Caco-2 (cell line): ENCODE data around the gene ITGB2. TPM values are rescaled to one million over a fixed set of nuclear protein-coding genes. Genes with fewer than 3 reads are reported as not detected.

Experiments used
- BruUV-seq: library from RNA; stranded (reverse); fragments of 400-500 nt; replicated peaks from 2 replicates; lab custom pipeline; 2021; lab: Mats Ljungman, UMichigan
- CTCF ChIA-PET: fragments of 300-600 bp; sonication (Branson Sonifier 250); formaldehyde crosslinking; loops from one replicate; lab custom pipeline; 2022; ENCODE audit warnings: antibody characterized with exemption; lab: Charles Lee
- POLR2A ChIA-PET: fragments of 300-600 bp; sonication (Branson Sonifier 250); formaldehyde crosslinking; loops from one replicate; lab custom pipeline; 2022; ENCODE audit warnings: antibody characterized with exemption; lab: Charles Lee
- DNase-seq, 2 experiments: peaks; one replicate each; pipeline versions ENCODE4 v3.0.0 to v3.0.0-alpha.2; 2020 to 2022
- H3K27me3 ChIP-seq: replicated peaks from 2 replicates; pipeline ENCODE4 v1.6.0; 2011; ENCODE audit warnings: low read length; ENCODE audit not compliant: control insufficient read depth, insufficient read depth
- H3K36me3 ChIP-seq: 2 replicates; pipeline ENCODE4 v1.5.1; 2011; ENCODE audit warnings: low read length; ENCODE audit not compliant: control insufficient read depth, insufficient read depth
- H3K4me1 ChIP-seq: fragments of 250-450 bp; sonication (Bioruptor Pico); 2 replicates; pipeline ENCODE4 v1.5.1; 2020; ENCODE audit warnings: mild to moderate bottlenecking
- H3K4me3 ChIP-seq: 2 replicates; pipeline ENCODE4 v1.5.1; 2011; ENCODE audit warnings: low read depth, mild to moderate bottlenecking, control low read depth, low read length
- H3K9me3 ChIP-seq: fragments of 250-450 bp; sonication (Bioruptor Pico); 2 replicates; pipeline ENCODE4 v1.5.1; 2020; ENCODE audit warnings: mild to moderate bottlenecking, moderate library complexity
- H3K27ac Mint-ChIP-seq: one replicate; pipeline ENCODE4 v1.8.0; 2022; ENCODE audit warnings: mixed read lengths; ENCODE audit not compliant: unreplicated experiment
- H3K27me3 Mint-ChIP-seq: one replicate; pipeline ENCODE4 v1.8.0; 2022; ENCODE audit warnings: mixed read lengths; ENCODE audit not compliant: insufficient read depth, unreplicated experiment
- H3K36me3 Mint-ChIP-seq: one replicate; pipeline ENCODE4 v1.8.0; 2022; ENCODE audit warnings: mild to moderate bottlenecking, mixed read lengths; ENCODE audit not compliant: insufficient read depth, unreplicated experiment
- H3K4me1 Mint-ChIP-seq: one replicate; pipeline ENCODE4 v1.8.0; 2022; ENCODE audit warnings: low read depth, mixed read lengths; ENCODE audit not compliant: unreplicated experiment
- H3K4me3 Mint-ChIP-seq: one replicate; pipeline ENCODE4 v1.8.0; 2022; ENCODE audit warnings: mild to moderate bottlenecking, moderate library complexity, mixed read lengths; ENCODE audit not compliant: unreplicated experiment
- H3K9me3 Mint-ChIP-seq: one replicate; pipeline ENCODE4 v1.8.0; 2022; ENCODE audit warnings: mixed read lengths; ENCODE audit not compliant: unreplicated experiment
- CTCF ChIP-seq, 2 experiments: fragments of 200-600 bp in 1 of 2; IDR thresholded peaks; 1 replicate in 1 of 2; 2 replicates in 1 of 2; pipeline versions ENCODE4 v1.5.1 to v1.8.0; 2011 to 2022; ENCODE audit warnings: antibody characterized with exemption in 1 of 2, control low read depth in 1 of 2, inconsistent platforms in 1 of 2, low read depth in 1 of 2, low read length in 1 of 2, mild to moderate bottlenecking in 1 of 2, moderate library complexity in 1 of 2; ENCODE audit not compliant: insufficient read depth in 1 of 2, severe bottlenecking in 1 of 2, unreplicated experiment in 1 of 2
- intact Hi-C: fragments of 100-400 bp; cut with micrococcal nuclease; formaldehyde crosslinking; loops from one replicate; pipeline ENCODE4 v1.10.0; 2022; ENCODE audit not compliant: unreplicated experiment
- total RNA-seq: library from RNA; stranded (reverse); gene quantifications from 2 replicates; pipeline ENCODE4 v1.2.3, GENCODE V29; 2022

The ITGB2 gene
- total RNA-seq, 1 experiment from 2014 or later = 0.48 TPM

- Histone ChIP-seq H3K27me3 (no peaks in the 10 kb centered on the region; the same call in 1 of the 2 replicates), H3K36me3 (no peaks in the 10 kb centered on the region), H3K4me3 (no peak overlapping the region), H3K9me3 (no peaks in the 10 kb centered on the region), H3K4me1 (no peaks in the 10 kb centered on the region)
- ChIA-PET POLR2A (no interaction called here), CTCF (no interaction called here)
- H3K4me1 Mint-ChIP-seq = no peaks in the 10 kb centered on the region
- no peaks in the 10 kb centered on the region for H3K9me3 Mint-ChIP-seq
- TF ChIP-seq CTCF (IDR thresholded peaks at IDR 0.05; ENCODE audit: insufficient read depth in 1 of 2, low read depth in 1 of 2, low read length in 1 of 2, severe bottlenecking in 1 of 2, unreplicated experiment in 1 of 2) = no peak
- DNase-seq = no peak
- no peaks in the 10 kb centered on the region for H3K36me3 Mint-ChIP-seq
- peaks cover 11% of the 10 kb centered on the region for H3K27me3 Mint-ChIP-seq
- intact Hi-C loops = no loop called here
- no peak overlapping the region for H3K4me3 Mint-ChIP-seq
- no TSS peak for BruUV-seq
- H3K27ac Mint-ChIP-seq = no peak overlapping the region
Measured at GRCh38 chr21:44918581-44919033, 2.1 kb downstream of the ITGB2 start.

- Histone ChIP-seq H3K36me3 (no peaks in the 10 kb centered on the region), H3K27me3 (no peaks in the 10 kb centered on the region; the same call in 1 of the 2 replicates), H3K4me1 (no peaks in the 10 kb centered on the region), H3K9me3 (no peaks in the 10 kb centered on the region), H3K4me3 (no peak overlapping the region)
- H3K9me3 Mint-ChIP-seq = no peaks in the 10 kb centered on the region
- ChIA-PET POLR2A (no interaction called here), CTCF (no interaction called here)
- H3K27ac Mint-ChIP-seq = no peak overlapping the region
- H3K4me1 Mint-ChIP-seq = no peaks in the 10 kb centered on the region
- no peaks in the 10 kb centered on the region for H3K36me3 Mint-ChIP-seq
- H3K4me3 Mint-ChIP-seq = no peak overlapping the region
- TF ChIP-seq CTCF (IDR thresholded peaks at IDR 0.05; ENCODE audit: insufficient read depth in 1 of 2, low read depth in 1 of 2, low read length in 1 of 2, severe bottlenecking in 1 of 2, unreplicated experiment in 1 of 2) = no peak
- H3K27me3 Mint-ChIP-seq = peaks cover 10% of the 10 kb centered on the region
- intact Hi-C loops = no loop called here
- no peak for DNase-seq
- BruUV-seq = no TSS peak
Measured at GRCh38 chr21:44918107-44918470, 2.6 kb downstream of the ITGB2 start.

GRCh38 chr21:44917446-44918106 is 3.1 kb downstream of the ITGB2 start:
- no peak overlapping the region for H3K4me3 ChIP-seq
- intact Hi-C loops = no loop called here
- no peak for DNase-seq
- no peak overlapping the region for H3K27ac Mint-ChIP-seq
- no peak for TF ChIP-seq CTCF (IDR thresholded peaks at IDR 0.05; ENCODE audit: insufficient read depth in 1 of 2, low read depth in 1 of 2, low read length in 1 of 2, severe bottlenecking in 1 of 2, unreplicated experiment in 1 of 2)
- peaks cover 8% of the 10 kb centered on the region for H3K27me3 Mint-ChIP-seq
- H3K36me3 ChIP-seq = no peaks in the 10 kb centered on the region
- no peaks in the 10 kb centered on the region for H3K9me3 ChIP-seq
- no TSS peak for BruUV-seq
- CTCF ChIA-PET = no interaction called here
- H3K9me3 Mint-ChIP-seq = no peaks in the 10 kb centered on the region
- no peaks in the 10 kb centered on the region for H3K4me1 Mint-ChIP-seq
- no peak overlapping the region for H3K4me3 Mint-ChIP-seq
- no peaks in the 10 kb centered on the region for H3K4me1 ChIP-seq
- POLR2A ChIA-PET = no interaction called here
- H3K36me3 Mint-ChIP-seq = no peaks in the 10 kb centered on the region
- H3K27me3 ChIP-seq = no peaks in the 10 kb centered on the region; the same call in 1 of the 2 replicates
